GM11168 (cell line): ENCODE results near the gene TEP1.
"Not testable (repeated sequence)": the region's sequence is repeated elsewhere in the genome, so short reads cannot be mapped to it uniquely, and the experiment has no call there.

ENCODE experiments used
- in situ Hi-C: fragments of 300-500 bp; cut with MboI; formaldehyde crosslinking; loops from one replicate; pipeline ENCODE4 v1.12.0; 2022; ENCODE audit warnings: low sequenced_read_pairs; ENCODE audit not compliant: unreplicated experiment

The TEP1 gene

DNA sequence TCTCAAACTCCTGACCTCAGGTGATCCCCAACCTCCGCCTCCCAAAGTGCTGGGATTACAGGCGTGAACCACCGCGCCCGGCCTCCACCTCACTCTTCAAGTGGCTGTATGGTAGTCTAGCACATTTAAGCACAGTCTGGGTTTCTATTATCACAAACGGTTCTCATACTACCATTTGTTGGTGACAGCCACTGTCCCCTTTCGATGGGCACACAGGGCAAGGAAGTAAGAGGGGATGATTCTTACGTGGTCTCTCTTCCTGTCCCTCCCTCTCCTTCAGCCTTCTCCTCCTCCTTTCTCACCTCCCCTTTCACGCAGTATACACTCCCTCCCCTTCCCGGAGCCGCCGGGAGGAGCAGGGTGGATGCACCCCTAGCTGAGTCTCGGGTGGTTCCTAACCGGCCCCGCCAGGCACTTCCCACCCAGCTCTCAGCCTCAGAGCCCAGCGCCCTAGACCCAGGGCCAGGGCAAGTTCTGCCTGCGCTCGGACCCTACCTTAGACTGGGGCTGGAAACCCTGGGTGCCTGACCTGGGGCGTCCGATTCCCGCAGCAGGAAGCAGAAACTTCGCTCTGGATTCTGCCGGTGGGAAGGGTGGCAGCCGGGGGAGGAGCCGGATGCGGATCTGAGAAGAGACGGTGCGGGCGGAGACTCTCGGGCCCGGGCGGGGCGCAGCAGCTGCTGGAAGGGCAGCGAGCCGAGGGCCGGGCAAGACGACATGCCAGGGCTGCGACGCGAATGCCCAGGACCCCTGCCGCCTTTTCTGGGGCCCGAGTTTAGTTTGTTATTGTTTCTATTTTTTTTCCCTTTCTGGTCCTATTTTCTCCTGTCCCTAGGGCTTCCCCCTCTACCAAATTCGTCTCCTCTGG lies at the start of gene TEP1:
Gene TEP1, minus strand, starts transcription at position 626 of the 868 bp plus-strand sequence. CDS start 5,062 bp downstream, outside the sequence.
- in situ Hi-C loops = no loop called here

DNA sequence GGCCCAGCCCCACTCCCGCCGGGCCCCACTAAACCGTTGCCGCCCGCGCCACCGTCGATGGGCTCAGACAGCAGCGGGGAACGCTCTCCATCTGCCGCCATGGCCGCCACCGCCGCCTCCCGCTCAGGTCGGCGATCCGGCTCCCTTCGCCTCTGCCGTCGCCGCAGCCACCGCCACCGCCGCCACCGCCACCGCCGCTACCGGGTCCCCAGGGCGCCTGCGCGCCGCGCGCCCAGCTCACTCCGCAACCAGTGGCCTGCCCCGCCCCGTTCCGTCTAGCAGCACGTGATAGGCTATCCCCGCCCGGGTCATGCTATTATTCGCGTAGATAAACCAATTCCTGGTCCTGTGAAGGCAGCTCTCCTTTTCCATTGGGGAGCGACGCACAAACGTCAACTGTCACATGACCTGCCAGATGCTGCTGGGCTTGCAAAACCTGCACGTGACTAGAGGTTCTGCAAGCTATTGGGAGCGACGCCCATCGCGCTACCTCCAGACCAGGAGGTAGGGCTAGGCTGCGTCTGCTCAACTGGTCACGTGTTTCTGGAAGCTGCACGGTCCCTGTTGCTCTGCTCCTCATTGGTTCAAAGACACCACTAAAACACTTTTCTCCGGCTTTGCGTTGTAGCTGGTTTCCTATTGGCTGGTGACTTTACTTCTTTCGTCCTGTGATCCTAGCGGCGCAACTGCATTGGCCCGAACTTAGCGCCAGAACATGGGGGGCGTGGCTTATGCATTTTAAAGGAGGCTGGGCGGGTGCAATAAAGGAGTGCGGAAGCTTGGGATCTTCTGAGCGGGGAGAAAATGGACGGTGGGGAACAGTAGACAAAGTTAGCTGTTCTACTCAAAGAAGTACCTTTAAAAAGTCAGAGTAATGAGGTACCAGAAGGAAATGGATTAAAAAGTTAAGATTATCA lies 48.2 kb upstream of the TEP1 start, which contains the start of gene PIP4P1:
Gene PIP4P1, minus strand, starts transcription at position 210 of the 917 bp plus-strand sequence. Its CDS starts 109 bp downstream, at position 101.
- in situ Hi-C loops = no loop called here

DNA sequence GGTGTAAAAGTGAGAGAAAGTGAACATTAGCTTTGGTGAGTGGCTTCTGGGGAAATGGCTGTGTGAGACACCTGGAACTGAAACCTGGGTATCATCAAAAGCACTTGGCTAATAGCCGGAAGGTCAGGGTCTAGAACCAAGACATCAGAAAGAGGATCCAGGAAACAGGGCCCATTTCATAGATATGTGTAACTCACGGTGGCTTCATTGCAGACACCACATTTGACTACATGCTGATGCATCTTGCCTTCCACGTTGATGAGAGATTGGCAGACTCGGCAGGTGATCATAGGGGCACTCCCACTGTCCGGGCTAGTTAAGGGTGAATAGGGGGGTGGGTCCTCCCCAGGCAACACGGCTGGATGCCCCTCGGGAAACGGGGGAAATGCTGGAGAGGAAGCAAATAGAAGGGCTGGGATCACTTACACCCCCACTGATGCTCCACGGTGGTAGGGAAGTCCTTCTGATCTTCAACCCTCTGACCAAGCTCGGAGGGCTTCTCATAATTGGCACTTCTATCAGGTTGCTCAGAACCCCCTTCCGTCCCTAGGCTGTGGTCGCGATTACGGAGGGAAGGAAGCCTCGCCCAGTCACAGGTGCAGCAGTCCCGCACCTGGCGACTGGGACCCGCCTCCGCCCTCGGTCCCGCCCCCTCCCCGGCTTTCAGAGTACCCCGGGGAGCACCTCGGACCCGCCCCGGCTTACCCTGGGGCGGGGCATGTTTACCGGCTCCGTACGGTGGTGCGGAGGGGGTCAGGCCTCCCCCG lies 47.3 kb upstream of the TEP1 start:
- in situ Hi-C loops = no loop called here

DNA sequence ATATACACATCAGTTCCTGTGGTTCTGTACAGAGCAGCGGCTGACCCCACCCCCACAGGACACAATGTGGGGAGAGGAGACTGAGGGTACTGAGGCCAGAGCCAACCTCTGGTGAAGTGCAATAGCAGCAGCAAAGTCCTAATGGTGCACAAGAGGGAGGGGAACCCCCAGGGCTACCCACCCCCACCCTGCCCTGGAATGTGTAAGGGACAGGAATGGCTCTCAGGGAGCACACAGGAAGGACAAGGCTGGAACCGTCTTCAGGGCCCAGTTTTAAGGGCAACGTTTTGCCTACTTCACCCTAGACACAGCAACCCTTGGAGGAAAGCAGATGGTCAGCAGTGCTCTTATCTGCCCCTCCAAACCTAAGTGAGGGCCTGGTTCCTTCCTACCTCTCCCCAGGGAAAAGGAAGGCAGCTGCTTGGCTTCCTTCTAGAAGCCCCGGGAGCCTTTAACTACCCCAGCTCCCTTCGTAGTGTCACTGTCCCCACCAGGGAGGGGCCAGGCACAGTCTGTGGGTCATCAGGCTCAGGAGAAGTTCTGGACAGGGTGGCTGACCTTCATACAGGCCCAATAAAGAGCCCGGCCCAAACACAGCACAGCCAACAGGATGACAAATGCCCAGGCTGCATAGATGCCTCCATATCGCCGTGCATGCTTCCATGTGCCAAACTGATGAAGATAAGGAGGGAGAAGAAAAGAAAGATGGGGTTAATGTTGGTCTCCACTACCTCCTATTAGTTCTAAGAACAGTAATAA lies 44.9 kb upstream of the TEP1 start:
- in situ Hi-C loops = no loop called here

DNA sequence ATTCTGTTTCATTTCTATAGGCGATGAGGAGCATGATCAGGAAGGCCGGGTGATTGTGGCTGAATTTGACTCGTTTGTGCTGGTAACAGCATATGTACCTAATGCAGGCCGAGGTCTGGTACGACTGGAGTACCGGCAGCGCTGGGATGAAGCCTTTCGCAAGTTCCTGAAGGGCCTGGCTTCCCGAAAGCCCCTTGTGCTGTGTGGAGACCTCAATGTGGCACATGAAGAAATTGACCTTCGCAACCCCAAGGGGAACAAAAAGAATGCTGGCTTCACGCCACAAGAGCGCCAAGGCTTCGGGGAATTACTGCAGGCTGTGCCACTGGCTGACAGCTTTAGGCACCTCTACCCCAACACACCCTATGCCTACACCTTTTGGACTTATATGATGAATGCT lies 43.7 kb upstream of the TEP1 start:
- in situ Hi-C loops = no loop called here

DNA sequence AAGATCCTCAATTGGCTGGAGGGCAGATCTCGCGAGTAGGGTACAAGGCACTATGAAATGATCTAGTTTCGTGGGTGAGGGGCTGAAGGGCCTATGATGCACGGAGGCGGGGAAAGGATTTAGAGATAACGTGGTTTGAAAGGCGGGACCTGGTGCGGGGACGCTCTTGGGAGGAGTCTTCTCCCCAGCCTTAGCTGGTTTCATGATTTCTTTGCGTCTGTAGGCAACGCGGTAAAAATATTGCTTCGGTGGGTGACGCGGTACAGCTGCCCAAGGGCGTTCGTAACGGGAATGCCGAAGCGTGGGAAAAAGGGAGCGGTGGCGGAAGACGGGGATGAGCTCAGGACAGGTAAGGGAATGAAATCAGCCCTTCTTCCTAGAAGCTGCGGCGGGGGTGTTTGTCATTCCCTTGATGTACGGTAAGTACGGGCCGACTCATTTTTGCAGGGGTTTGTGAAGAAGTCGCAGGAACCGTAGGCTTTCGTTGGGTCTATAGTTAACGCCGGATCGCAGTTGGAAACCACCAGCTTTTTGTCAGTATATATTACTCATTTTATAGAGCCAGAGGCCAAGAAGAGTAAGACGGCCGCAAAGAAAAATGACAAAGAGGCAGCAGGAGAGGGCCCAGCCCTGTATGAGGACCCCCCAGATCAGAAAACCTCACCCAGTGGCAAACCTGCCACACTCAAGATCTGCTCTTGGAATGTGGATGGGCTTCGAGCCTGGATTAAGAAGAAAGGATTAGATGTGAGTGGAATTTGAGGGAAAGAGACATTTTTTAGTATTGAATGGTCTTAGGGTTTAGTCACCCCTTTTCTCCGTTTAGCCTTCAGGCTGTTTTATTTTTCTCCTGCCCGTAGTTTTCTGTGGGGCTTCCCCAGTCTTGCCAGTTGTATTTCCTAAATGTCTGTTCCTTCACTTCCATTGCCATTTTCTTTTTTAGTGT lies 42.3 kb upstream of the TEP1 start:
- in situ Hi-C loops = no loop called here

DNA sequence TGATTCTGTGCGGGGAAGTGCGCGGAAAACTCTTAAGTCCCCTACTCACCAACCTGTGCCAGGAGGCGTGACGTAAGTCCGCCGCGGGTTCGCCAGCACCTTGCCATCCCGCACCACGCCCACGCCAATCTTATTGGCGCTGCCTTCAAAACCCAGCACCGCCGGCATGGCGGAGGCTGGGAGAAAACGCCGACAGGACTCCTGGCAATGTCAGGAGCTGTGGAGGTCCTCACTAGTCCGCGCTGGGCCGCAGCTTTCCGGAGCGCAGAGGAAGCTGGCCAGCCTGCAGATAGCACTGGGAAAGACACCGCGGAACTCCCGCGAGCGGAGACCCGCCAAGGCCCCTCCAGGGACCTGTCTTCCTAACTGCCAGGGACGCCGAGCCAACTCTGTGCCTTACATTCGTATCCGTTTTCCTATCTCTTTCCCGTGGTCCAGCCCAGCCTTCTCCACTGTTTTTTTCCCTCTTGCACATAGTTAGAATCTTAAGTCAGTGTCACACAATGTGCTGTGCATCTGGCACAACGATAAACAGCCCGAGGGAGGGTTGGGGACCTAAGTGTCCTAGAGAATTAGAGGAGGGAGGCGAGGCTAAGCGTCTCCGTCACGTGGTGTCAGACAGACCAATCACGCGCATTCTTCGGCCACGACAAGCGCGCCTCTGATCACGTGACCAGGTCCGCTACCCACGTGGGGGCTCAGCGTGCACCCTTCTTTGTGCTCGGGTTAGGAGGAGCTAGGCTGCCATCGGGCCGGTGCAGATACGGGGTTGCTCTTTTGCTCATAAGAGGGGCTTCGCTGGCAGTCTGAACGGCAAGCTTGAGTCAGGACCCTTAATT lies 41.4 kb upstream of the TEP1 start, which contains the start of the genes APEX1 and OSGEP:
Gene APEX1, plus strand, starts transcription at position 711 of the 839 bp plus-strand sequence. CDS start 420 bp downstream, outside the sequence.
Gene OSGEP, minus strand, starts transcription at position 297 of the 839 bp plus-strand sequence. Its CDS starts 129 bp downstream, at position 168.
- in situ Hi-C loops = no loop called here

DNA sequence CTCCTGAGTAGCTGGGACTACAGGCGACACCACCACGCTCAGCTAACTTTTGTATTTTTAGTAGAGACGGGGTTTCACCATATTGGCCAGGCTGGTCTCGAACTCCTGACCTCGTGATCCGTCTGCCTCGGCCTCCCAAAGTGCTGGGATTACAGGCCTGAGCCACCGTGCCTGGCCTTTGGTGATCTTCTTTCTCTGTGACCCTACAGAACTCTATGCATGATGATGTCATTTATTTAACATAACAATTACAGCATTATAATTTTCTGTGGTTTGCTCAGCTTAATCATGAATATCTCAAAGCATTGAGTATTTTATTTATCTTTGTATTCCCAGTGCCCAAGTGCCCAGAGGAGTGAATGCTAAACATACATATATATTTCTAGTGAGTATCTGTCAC lies 39.5 kb upstream of the TEP1 start:
- in situ Hi-C loops = not testable (repeated sequence)

DNA sequence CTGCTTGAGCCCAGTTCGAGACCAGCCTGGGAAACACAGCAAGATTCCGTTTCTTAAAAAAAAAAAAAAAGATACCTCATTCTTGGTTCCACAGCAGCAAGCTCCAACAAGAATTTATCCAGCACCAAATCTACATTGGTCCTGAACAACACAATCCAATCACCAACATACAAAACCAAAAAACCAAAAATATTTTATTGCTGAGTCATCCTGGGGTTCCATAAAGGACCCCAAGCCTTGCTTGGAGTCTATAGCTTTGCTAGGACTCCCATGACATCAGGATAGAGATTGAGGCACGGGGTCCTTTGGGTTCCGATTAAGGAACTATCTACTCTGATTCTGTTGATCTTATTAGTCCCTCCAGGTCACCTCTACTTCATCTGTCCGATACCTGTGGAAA lies 33.6 kb upstream of the TEP1 start:
- in situ Hi-C loops = no loop called here

DNA sequence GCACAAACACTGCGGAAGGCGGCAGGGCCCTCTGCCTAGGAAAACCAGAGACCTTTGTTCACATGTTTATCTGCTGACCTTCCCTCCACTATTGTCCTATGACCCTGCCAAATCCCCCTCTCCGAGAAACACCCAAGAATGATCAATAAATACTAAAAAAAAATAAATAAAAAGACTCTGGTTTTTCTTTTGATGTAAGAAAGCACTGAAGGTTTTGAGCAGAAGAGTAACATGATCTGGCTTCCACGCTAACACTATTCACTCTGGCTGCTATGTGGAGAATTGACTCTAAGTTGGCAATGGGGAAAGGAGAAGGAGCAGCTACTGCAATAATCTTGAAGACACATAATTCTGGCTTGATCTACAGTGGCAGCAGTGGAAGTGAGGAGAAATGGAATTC lies 30.3 kb upstream of the TEP1 start:
- in situ Hi-C loops = not testable (repeated sequence)

DNA sequence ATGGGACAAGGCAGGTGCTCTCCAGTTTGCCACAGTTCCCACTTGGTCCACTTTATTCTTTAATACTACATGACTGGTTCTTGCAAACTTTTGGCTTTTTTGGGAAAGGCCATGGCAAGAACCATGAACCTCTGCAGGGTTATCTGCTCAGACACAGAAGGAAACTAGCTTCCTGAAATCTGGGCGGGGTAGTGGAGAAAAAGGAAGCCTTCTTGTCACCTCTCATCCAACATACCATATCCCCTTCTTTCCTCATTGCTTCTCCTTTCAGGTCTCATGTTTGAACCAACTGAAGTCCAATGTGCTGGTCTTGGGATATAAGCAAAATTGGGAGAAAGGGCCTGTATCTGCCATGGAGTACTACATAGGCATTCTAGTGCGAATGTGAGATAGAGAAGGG lies 28.2 kb upstream of the TEP1 start:
- in situ Hi-C loops = no loop called here

DNA sequence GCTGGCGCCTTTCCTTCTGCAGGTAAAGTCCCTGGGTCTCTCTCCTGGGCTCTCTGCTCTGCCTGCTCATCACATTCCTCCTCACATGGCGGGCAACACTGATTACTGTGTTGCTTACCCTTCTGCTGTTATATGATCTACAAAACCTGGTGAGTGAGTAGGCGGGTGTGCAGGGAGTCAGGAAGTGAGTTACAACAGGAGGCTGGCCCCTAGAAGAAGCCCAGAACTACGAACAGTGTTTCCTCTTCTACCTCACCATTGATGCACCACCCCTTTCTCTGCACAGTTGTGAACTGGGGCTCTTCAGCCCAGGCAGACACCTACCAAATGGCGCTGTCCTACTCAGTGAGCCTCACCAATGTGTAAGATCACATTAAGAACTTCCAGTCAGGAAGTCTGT lies 27.6 kb upstream of the TEP1 start:
- in situ Hi-C loops = no loop called here

DNA sequence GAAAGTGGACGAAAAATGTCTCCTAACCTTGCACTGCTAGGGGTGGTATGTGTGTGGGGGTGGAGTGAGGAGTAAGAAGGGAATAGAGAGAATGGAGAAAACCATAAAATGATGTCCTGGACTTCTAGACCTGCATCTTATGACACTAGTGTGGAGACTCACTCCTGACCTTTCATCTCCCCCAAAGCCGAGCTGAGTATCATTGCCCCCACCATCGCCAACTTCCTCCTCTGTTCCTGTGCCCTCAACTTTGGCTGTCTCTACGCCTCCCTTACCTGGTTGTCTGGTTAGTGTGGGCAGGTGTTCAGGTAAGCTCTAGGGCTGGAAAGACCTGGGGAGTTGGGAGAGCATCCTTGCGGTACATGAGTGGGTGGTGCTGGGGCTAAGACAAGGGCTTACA lies 27.2 kb upstream of the TEP1 start:
- in situ Hi-C loops = no loop called here

DNA sequence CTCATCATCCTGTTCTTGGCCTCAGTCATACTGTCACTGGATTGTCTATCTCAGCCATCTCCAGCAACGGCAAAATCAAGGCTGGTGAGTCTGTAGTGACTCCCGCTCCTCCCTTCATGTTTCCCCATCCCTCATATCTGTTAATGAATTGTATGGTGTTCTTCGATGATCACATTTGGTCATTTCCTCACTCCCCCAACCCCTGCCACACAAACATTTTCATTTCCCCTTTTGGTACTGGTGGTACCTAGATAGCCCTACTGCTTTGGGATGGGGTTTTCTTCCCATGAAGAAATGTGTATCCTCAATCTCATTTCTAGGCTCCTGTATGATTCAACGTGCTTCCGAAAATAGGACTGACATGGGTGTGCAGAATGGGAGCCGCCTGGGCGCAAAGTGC lies 25.4 kb upstream of the TEP1 start:
- in situ Hi-C loops = no loop called here

DNA sequence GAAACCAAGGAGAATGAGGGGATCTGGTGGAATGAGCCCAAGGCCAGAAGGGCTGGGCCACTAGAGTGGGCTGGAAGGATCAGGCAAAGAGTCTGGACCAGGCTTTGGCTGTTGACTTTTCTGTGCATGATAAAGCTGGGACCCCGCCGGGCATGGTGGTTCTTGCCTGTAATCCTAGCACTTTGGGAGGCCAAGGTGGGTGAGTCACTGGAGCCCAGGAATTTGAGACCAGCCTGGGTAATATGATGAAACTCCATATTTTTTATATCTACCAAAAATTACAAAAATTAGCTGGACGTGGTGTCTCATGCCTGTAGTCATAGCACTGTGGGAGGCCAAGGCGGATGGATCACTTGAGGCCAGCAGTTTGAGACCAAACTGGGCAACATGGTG lies 23.1 kb upstream of the TEP1 start:
- in situ Hi-C loops = no loop called here

DNA sequence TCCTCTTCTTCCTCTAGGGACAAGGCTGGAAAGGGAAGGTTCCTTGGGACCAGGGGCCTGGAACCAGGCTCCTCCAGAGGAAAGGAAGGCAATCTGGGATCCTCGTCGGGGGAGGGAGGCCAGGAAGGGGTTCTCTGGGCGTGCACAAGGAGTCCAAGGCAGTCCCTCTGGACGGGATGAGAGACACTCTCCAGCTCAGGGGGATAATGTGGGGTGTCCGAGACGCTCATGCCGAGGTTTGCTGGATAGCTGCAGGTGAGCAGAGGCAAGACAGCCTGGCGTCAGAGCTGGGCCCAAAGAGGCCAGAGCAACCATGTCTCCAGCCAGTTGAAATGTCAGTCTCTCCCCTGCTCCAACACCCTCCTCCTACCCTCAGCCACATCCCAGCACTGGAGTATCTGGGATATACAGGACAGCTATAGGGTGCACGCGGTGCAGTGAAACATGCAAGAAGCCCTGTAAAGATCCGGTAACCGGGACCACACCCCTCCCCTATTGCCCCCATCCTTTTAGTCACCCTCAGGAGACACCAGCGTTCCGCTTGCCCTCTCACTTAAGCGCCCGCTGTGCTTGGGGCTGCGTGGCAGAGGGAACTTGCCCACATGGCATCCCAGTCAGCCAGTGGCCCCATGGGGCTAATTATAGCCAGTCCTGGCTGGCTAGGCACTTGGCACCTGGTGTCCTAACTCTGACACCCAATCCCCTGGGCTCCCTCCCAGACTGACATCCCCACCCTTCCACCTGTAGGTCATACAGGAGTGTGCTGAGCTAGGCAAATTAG lies 22.5 kb upstream of the TEP1 start, which contains the start of gene KLHL33:
Gene KLHL33, minus strand, starts transcription at position 585 of the 781 bp plus-strand sequence. Its CDS starts 355 bp downstream, at position 230.
- in situ Hi-C loops = no loop called here
